Measurements from ENCODE around the gene GRIK1. TPM values are rescaled to one million over a fixed set of nuclear protein-coding genes. Genes with fewer than 3 reads are reported as not detected.

The GRIK1 gene
- polyA plus RNA-seq, 3 donors = not detected

DNA sequence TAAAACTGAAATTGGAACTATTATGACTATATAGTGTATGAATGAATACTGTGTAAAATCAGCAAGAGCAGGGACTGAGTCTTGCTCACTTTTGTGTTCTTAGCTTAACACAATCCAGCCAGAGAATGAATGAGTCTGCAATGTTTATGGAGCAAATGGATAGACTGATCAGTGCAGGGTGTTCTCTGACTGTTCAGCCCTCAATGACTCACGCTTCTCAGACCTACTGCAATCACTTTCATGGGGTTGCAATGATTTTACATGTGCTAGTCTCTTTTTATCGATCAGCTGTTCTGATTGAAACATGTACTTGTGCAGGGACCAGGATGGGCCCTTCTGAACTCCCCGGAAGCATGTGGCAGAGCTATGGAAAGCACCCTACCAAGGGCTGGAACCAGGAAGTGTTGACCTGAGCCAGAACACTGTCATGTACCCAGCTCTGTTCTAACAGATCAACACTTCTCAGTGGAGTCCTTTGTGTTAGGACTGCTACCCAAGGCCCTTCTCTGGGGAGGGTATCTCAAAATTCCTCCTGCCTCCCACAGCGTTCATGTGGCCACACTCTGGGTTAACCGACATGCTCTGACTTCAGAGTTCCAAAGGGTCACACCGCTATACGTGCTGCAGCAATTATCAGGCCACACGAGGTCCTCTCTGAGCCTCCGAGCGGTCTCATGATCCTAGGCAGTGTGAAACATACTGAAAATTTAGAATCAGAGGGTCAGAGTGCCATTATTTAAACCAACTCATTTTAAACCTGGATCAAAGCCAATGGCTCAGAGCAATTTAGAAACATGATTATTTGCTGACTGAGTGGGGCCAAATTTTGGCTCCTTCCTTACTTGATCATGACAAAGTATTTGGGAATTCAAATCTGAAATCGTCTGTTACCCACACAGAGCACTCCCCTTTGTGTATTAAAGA, 35.2 kb downstream of the GRIK1 start:
- Histone ChIP-seq H3K4me3 (replicated peaks in 1 of 3; ENCODE audit: low read depth in 2 of 3, low read length in 3 of 3) (no peak overlapping the region), H3K9ac (ENCODE audit: insufficient read depth, low read length, poor library complexity, severe bottlenecking) (no peak overlapping the region), H3K27ac (ENCODE audit: low read depth in 1 of 2, low read length in 2 of 2) (no peak overlapping the region), H3K36me3 (replicated peaks in 1 of 2; ENCODE audit: control insufficient read depth in 1 of 2, insufficient read depth in 2 of 2, low read length in 2 of 2) (no peaks in the 10 kb centered on the region), H3K4me1 (ENCODE audit: control insufficient read depth in 1 of 2, insufficient read depth in 2 of 2, low read length in 2 of 2) (no peaks in the 10 kb centered on the region), H4K20me1 (ENCODE audit: insufficient read depth, low read length) (no peaks in the 10 kb centered on the region), H2AFZ (ENCODE audit: insufficient read depth, low read depth, low read length, poor library complexity, severe bottlenecking) (no peak overlapping the region), H3K4me2 (replicated peaks; ENCODE audit: extremely low read depth, low read length, poor library complexity, severe bottlenecking) (no peak overlapping the region), H3K79me2 (ENCODE audit: insufficient read depth, low read length) (no peaks in the 10 kb centered on the region), H3K27me3 (ENCODE audit: control insufficient read depth in 2 of 2, insufficient read depth in 2 of 2, low read length in 2 of 2) (no peaks in the 10 kb centered on the region), H3K9me3 (replicated peaks in 1 of 2; ENCODE audit: control insufficient read depth in 1 of 2, insufficient read depth in 1 of 2, low read length in 2 of 2) (no peaks in the 10 kb centered on the region)
- no peak for DNase-seq
- Mint-ChIP-seq H3K27ac (no peak overlapping the region), H3K9me3 (peaks cover 0 to 16% (median 10%) of the 10 kb centered on the region in 7 donors), H3K4me1 (no peaks in the 10 kb centered on the region), H3K4me3 (no peak overlapping the region), H3K27me3 (ENCODE audit: low read depth in 3 of 3) (peaks cover 0 to 2% (median 2%) of the 10 kb centered on the region in 3 donors), H3K36me3 (no peaks in the 10 kb centered on the region)
- TF ChIP-seq, protein P1, sequence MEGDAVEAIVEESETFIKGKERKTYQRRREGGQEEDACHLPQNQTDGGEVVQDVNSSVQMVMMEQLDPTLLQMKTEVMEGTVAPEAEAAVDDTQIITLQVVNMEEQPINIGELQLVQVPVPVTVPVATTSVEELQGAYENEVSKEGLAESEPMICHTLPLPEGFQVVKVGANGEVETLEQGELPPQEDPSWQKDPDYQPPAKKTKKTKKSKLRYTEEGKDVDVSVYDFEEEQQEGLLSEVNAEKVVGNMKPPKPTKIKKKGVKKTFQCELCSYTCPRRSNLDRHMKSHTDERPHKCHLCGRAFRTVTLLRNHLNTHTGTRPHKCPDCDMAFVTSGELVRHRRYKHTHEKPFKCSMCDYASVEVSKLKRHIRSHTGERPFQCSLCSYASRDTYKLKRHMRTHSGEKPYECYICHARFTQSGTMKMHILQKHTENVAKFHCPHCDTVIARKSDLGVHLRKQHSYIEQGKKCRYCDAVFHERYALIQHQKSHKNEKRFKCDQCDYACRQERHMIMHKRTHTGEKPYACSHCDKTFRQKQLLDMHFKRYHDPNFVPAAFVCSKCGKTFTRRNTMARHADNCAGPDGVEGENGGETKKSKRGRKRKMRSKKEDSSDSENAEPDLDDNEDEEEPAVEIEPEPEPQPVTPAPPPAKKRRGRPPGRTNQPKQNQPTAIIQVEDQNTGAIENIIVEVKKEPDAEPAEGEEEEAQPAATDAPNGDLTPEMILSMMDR (IDR thresholded peaks at IDR 0.05) = no peak
- intact Hi-C loops (cut with micrococcal nuclease) = no loop called here
- 94% methylated on average over 10 of the region's 11 CpGs for WGBS (ENCODE audit: insufficient coverage)

DNA sequence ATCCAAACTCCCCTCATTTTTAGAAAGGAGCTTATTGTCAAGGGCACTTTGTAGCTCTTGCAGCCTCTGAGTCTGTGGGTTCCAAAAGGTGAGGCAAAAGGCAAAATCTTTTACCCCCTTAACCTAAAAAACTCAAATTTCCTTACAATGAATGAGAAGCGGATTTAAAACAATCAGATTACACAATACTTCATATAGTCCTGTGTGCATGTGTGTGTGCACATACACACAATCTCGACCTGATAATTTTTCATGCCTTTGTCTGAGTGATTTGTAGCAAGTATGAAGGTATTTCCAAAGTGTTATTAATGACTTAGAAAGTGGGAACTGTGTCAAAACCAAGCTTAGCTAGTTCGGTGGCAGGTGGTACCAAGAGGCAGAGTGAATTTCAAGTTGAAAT, 42.9 kb downstream of the GRIK1 start:
- no peak overlapping the region for H3K4me3 ChIP-seq (replicated peaks in 1 of 3; ENCODE audit: low read depth in 2 of 3, low read length in 3 of 3)
- WGBS (ENCODE audit: insufficient coverage) = 100% methylated on average over 1 of the region's 3 CpGs
- no peaks in the 10 kb centered on the region for H3K27me3 ChIP-seq (ENCODE audit: control insufficient read depth in 2 of 2, insufficient read depth in 2 of 2, low read length in 2 of 2)
- H3K4me1 ChIP-seq (ENCODE audit: control insufficient read depth in 1 of 2, insufficient read depth in 2 of 2, low read length in 2 of 2) = no peaks in the 10 kb centered on the region
- H3K79me2 ChIP-seq (ENCODE audit: insufficient read depth, low read length) = no peaks in the 10 kb centered on the region
- Mint-ChIP-seq H3K4me1 (no peaks in the 10 kb centered on the region), H3K27ac (no peak overlapping the region), H3K9me3 (peaks cover 0 to 12% (median 5%) of the 10 kb centered on the region in 7 donors), H3K36me3 (no peaks in the 10 kb centered on the region), H3K4me3 (no peak overlapping the region), H3K27me3 (ENCODE audit: low read depth in 3 of 3) (peaks cover 0 to 1% (median 0%) of the 10 kb centered on the region in 3 donors)
- H2AFZ ChIP-seq (ENCODE audit: insufficient read depth, low read depth, low read length, poor library complexity, severe bottlenecking) = no peak overlapping the region
- no peak overlapping the region for H3K27ac ChIP-seq (ENCODE audit: low read depth in 1 of 2, low read length in 2 of 2)
- TF ChIP-seq, protein P1 (IDR thresholded peaks at IDR 0.05) = no peak
- H3K9ac ChIP-seq (ENCODE audit: insufficient read depth, low read length, poor library complexity, severe bottlenecking) = no peak overlapping the region
- no peak overlapping the region for H3K4me2 ChIP-seq (replicated peaks; ENCODE audit: extremely low read depth, low read length, poor library complexity, severe bottlenecking)
- intact Hi-C loops (cut with micrococcal nuclease) = no loop called here
- no peak for DNase-seq
- no peaks in the 10 kb centered on the region for H4K20me1 ChIP-seq (ENCODE audit: insufficient read depth, low read length)
- no peaks in the 10 kb centered on the region for H3K36me3 ChIP-seq (replicated peaks in 1 of 2; ENCODE audit: control insufficient read depth in 1 of 2, insufficient read depth in 2 of 2, low read length in 2 of 2)
- no peaks in the 10 kb centered on the region for H3K9me3 ChIP-seq (replicated peaks in 1 of 2; ENCODE audit: control insufficient read depth in 1 of 2, insufficient read depth in 1 of 2, low read length in 2 of 2)
